Activated naive CD4-positive, alpha-beta T cell treated with anti-CD3 and anti-CD28 coated beads, Interleukin-2, amount 10 ng/mL, durations not matched to agents 7 days and 5 days (primary cell): ENCODE measurements around the gene OR51D1.

Experiments
- CTCF ChIA-PET: fragments of 350-600 bp; sonication (Branson Sonifier 250); formaldehyde crosslinking; loops from one replicate; lab custom pipeline; 2021; ENCODE audit warnings: antibody characterized with exemption; lab: Charles Lee
- DNase-seq: peaks from one replicate; pipeline ENCODE4 v3.0.0-alpha.2; 2020
- H3K27ac Mint-ChIP-seq: one replicate; pipeline ENCODE4 v1.8.0; 2021; ENCODE audit warnings: mild to moderate bottlenecking, moderate library complexity, mixed read lengths
- H3K27me3 Mint-ChIP-seq: one replicate; pipeline ENCODE4 v1.8.0; 2021; ENCODE audit warnings: mild to moderate bottlenecking, mixed read lengths
- H3K36me3 Mint-ChIP-seq: one replicate; pipeline ENCODE4 v1.8.0; 2021; ENCODE audit warnings: mixed read lengths
- H3K4me1 Mint-ChIP-seq: one replicate; pipeline ENCODE4 v1.8.0; 2021; ENCODE audit warnings: mixed read lengths
- H3K4me3 Mint-ChIP-seq: one replicate; pipeline ENCODE4 v1.8.0; 2021; ENCODE audit warnings: mild to moderate bottlenecking, moderate library complexity, mixed read lengths
- H3K9me3 Mint-ChIP-seq: one replicate; pipeline ENCODE4 v1.8.0; 2021; ENCODE audit warnings: mixed read lengths

OR51D1 gene

GRCh38 chr11:4636136-4636535, 1.1 kb upstream of the OR51D1 start:
- no peaks in the 10 kb centered on the region for H3K27me3 Mint-ChIP-seq
- DNase-seq, result no peak
- no peaks in the 10 kb centered on the region for H3K36me3 Mint-ChIP-seq
- no peaks in the 10 kb centered on the region for H3K9me3 Mint-ChIP-seq
- H3K27ac Mint-ChIP-seq, result no peak overlapping the region
- CTCF ChIA-PET, result interaction anchor here (0.6 to 2.8 kb wide), 11 partner anchors 9 to 1480 kb away, joined by 3 to 34 read pairs (median 4); no protein-coding TSS in a partner anchor
- H3K4me3 Mint-ChIP-seq, result no peak overlapping the region
- H3K4me1 Mint-ChIP-seq, result no peaks in the 10 kb centered on the region

- Mint-ChIP-seq H3K36me3 (no peaks in the 10 kb centered on the region), H3K4me3 (no peak overlapping the region), H3K27ac (no peak overlapping the region), H3K27me3 (no peaks in the 10 kb centered on the region), H3K4me1 (no peaks in the 10 kb centered on the region), H3K9me3 (no peaks in the 10 kb centered on the region)
- CTCF ChIA-PET, result interaction anchor here (0.7 to 2.8 kb wide), 11 partner anchors 9 to 744 kb away, joined by 3 to 34 read pairs (median 3); partner anchors contain the start of gene TRIM68
- no peak for DNase-seq
Observed at GRCh38 chr11:4637662-4638047, 378 bp downstream of the OR51D1 start.

GRCh38 chr11:4639931-4640330, 2.7 kb downstream of the OR51D1 start:
- Mint-ChIP-seq H3K9me3 (no peaks in the 10 kb centered on the region), H3K36me3 (no peaks in the 10 kb centered on the region), H3K27ac (no peak overlapping the region), H3K4me3 (no peak overlapping the region), H3K4me1 (no peaks in the 10 kb centered on the region), H3K27me3 (peaks cover 8% of the 10 kb centered on the region)
- no peak for DNase-seq
- CTCF ChIA-PET, result no interaction called here

DNA sequence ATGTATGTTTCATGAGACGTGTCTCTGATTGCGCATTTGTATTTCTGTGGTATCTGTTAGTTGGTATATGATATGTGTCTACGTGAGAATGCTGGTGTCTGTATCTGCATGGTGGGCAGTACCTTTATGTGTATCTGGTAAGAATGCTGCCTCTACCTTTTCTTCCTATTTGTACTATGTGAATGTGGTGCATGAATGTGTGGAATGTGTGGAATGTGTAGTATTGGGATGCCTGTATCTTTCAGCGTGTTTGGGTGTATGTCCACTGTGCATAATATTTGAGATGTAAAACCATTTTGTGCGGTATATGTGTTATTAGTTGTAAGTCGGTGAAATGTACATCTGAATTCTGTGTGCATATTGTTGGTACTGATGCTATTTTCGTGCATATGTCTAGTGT, 4.2 kb downstream of the OR51D1 start:
- Mint-ChIP-seq H3K27me3 (peaks cover 8% of the 10 kb centered on the region), H3K4me1 (no peaks in the 10 kb centered on the region), H3K27ac (no peak overlapping the region), H3K36me3 (no peaks in the 10 kb centered on the region), H3K9me3 (no peaks in the 10 kb centered on the region), H3K4me3 (no peak overlapping the region)
- CTCF ChIA-PET, result no interaction called here
- DNase-seq, result no peak

- H3K9me3 Mint-ChIP-seq, result no peaks in the 10 kb centered on the region
- no peaks in the 10 kb centered on the region for H3K4me1 Mint-ChIP-seq
- no peak for DNase-seq
- CTCF ChIA-PET, result no interaction called here
- H3K27ac Mint-ChIP-seq, result no peak overlapping the region
- H3K36me3 Mint-ChIP-seq, result no peaks in the 10 kb centered on the region
- peaks cover 8% of the 10 kb centered on the region for H3K27me3 Mint-ChIP-seq
- no peak overlapping the region for H3K4me3 Mint-ChIP-seq
Observed at GRCh38 chr11:4642043-4642442, 4.8 kb downstream of the OR51D1 start.

DNA sequence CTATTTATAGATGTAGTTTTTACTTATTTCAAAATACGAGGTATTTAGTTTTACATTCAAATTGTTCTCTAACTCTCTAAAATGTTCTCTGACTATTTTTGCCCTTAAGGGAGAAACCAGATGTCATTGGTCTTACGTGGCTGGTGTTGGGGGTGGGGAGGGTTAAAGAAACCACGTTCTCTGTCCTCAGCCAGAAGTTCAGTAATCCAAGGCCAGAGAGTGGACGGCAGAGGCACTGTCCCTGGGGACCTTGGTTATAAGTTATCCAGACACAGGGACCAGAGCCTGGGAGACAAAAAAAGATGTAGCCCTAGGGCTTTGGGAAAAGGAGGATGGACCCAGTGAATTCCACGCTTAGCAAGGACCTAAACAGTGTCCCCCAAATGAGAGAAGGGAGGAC, 5.8 kb downstream of the OR51D1 start:
- no peaks in the 10 kb centered on the region for H3K4me1 Mint-ChIP-seq
- H3K36me3 Mint-ChIP-seq, result no peaks in the 10 kb centered on the region
- H3K9me3 Mint-ChIP-seq, result no peaks in the 10 kb centered on the region
- no peak overlapping the region for H3K27ac Mint-ChIP-seq
- no peak for DNase-seq
- CTCF ChIA-PET, result no interaction called here
- H3K4me3 Mint-ChIP-seq, result no peak overlapping the region
- peaks cover 8% of the 10 kb centered on the region for H3K27me3 Mint-ChIP-seq

DNA sequence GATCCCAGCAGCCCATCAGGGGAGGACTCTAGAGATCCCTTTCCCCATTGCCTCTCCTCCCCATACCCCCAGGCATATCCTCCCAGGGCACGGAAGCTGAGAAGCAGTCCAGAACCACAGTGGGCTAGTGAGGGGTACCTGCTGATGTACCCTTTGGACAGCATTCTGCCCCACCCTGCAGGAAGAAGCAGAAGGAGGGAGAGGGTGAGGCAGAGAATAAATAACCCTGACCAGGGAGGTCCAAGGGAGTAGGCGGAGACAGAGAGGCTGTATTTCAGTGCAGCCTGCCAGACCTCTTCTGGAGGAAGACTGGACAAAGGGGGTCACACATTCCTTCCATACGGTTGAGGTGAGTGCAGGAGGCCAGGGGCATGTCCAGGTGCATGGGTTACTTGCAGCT, 6.4 kb downstream of the OR51D1 start, which contains the start of gene OR51E1:
Gene OR51E1, plus strand, starts transcription at position 301 of the 400 bp plus-strand sequence. CDS start 8,545 bp downstream, outside the sequence.
- Mint-ChIP-seq H3K4me1 (no peaks in the 10 kb centered on the region), H3K9me3 (no peaks in the 10 kb centered on the region), H3K4me3 (no peak within 1 kb of the TSS), H3K27me3 (peaks cover 8% of the 10 kb centered on the region), H3K27ac (no peak within 1 kb of the TSS), H3K36me3 (no peaks in the 10 kb centered on the region)
- CTCF ChIA-PET, result no interaction called here
- no peak for DNase-seq

DNA sequence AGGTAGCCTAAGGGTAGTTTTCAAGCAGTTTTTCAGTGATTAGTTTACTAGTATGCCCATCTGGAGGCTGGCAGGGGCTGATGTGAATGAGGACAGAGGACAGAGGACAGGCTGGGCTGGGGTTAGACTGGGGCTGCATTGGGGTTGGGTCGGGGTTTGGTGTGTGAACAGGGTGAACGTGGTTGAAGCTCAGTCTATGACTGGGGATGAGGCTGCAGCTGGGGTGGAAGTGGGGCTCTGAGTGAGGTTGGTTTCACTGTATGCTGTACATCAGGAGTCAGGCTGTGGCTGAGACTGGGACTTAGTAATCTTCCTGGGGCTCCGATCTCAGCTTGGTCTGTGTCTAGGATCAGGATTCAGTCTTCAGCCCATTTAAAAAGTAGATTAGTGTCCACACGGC, 7.0 kb downstream of the OR51D1 start:
- Mint-ChIP-seq H3K9me3 (no peaks in the 10 kb centered on the region), H3K4me1 (no peaks in the 10 kb centered on the region), H3K36me3 (no peaks in the 10 kb centered on the region), H3K27me3 (peaks cover 8% of the 10 kb centered on the region), H3K27ac (no peak overlapping the region), H3K4me3 (no peak overlapping the region)
- DNase-seq, result no peak
- CTCF ChIA-PET, result no interaction called here

GRCh38 chr11:4645974-4646373, 8.7 kb downstream of the OR51D1 start:
- CTCF ChIA-PET, result interaction anchor here (2.6 kb wide), 1 partner anchor 9 kb away, joined by 14 read pairs; the partner anchor contains the start of gene OR51D1
- no peaks in the 10 kb centered on the region for H3K4me1 Mint-ChIP-seq
- H3K4me3 Mint-ChIP-seq, result no peak overlapping the region
- peaks cover 16% of the 10 kb centered on the region for H3K27me3 Mint-ChIP-seq
- H3K9me3 Mint-ChIP-seq, result no peaks in the 10 kb centered on the region
- no peak for DNase-seq
- H3K27ac Mint-ChIP-seq, result no peak overlapping the region
- no peaks in the 10 kb centered on the region for H3K36me3 Mint-ChIP-seq

DNA sequence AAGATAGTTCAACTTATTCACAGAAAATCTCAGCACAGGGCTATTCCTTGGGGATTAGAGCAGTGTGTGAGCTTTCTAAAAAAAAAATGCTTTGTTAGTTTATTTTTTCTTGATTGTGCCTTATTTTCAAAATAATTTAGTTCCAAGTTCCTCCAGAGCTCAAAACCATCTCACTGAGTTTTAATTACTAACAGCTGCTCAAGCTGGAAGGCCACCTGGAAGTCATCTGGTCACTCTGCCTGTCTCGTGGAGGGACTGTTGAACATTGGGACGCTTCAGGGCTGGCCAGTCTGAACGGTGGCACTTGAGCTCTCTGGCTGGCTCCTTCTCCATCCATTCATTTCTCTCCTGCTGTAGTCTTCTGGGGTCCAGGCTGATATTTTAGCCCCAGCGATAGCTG, 10.5 kb downstream of the OR51D1 start:
- H3K9me3 Mint-ChIP-seq, result no peaks in the 10 kb centered on the region
- H3K36me3 Mint-ChIP-seq, result no peaks in the 10 kb centered on the region
- no peak for DNase-seq
- H3K4me3 Mint-ChIP-seq, result no peak overlapping the region
- H3K27me3 Mint-ChIP-seq, result peaks cover 21% of the 10 kb centered on the region
- H3K27ac Mint-ChIP-seq, result no peak overlapping the region
- no peaks in the 10 kb centered on the region for H3K4me1 Mint-ChIP-seq
- CTCF ChIA-PET, result interaction anchor here (2.6 kb wide), 1 partner anchor 11 kb away, joined by 14 read pairs; the partner anchor contains the start of gene OR51D1

- H3K36me3 Mint-ChIP-seq, result no peaks in the 10 kb centered on the region
- CTCF ChIA-PET, result no interaction called here
- H3K9me3 Mint-ChIP-seq, result no peaks in the 10 kb centered on the region
- DNase-seq, result no peak
- no peak overlapping the region for H3K4me3 Mint-ChIP-seq
- H3K27me3 Mint-ChIP-seq, result peaks cover 16% of the 10 kb centered on the region
- peaks cover 2% of the 10 kb centered on the region for H3K4me1 Mint-ChIP-seq
- no peak overlapping the region for H3K27ac Mint-ChIP-seq
Observed at GRCh38 chr11:4654635-4655369, 17.5 kb downstream of the OR51D1 start.

DNA sequence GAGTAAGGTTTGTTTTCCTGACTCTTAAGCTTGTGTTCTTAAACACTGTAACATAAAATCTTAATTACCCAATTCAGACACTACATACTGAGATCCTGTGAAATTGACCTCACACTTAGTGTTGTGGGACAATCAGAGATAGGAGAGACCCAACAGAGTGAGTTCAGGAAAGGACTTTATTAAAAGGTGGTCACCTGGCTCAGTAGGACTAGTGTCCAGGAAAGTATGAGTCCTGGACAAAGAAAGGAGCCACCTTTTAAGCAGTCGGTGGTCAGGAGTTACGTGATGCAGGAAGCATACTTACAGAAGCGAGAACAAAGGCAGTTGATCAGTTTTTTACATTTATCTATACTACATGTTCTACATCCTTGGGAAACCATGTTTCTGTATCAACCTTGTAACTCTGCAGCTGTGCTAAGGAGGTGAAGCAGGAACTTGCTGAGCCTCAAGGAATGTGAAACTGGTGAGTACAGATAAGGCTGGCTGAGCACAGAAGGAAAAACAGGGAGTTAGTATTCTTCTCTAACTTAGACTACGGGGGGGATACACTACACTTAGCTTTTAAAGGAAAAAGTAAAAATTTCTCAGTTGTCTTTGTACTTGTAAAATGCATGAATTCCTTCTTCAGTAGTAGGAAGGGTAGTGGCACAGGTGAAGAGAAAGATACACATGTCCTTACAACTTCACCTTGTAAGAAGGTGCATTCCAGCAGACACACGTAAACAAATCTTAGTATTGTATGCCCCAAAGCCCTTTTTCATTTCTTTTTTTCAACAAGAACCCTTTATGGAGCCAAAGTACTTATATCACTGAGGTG, 21.6 kb downstream of the OR51D1 start:
- Mint-ChIP-seq H3K4me1 (peaks cover 2% of the 10 kb centered on the region), H3K9me3 (no peaks in the 10 kb centered on the region), H3K4me3 (no peak overlapping the region), H3K36me3 (no peaks in the 10 kb centered on the region), H3K27ac (no peak overlapping the region), H3K27me3 (peaks cover 8% of the 10 kb centered on the region)
- CTCF ChIA-PET, result no interaction called here
- DNase-seq, result no peak

- CTCF ChIA-PET, result no interaction called here
- H3K36me3 Mint-ChIP-seq, result no peaks in the 10 kb centered on the region
Observed at GRCh38 chr11:4662876-4663275, 25.6 kb downstream of the OR51D1 start.

GRCh38 chr11:4664183-4664582, 26.9 kb downstream of the OR51D1 start:
- no peak for DNase-seq
- Mint-ChIP-seq H3K9me3 (no peaks in the 10 kb centered on the region), H3K4me3 (no peak overlapping the region), H3K27me3 (peaks cover 3% of the 10 kb centered on the region), H3K4me1 (no peaks in the 10 kb centered on the region), H3K36me3 (no peaks in the 10 kb centered on the region), H3K27ac (no peak overlapping the region)
- CTCF ChIA-PET, result no interaction called here

More at GRCh38 chr11:4662876-4663275, 25.6 kb downstream of the OR51D1 start:
- H3K9me3 Mint-ChIP-seq, result no peaks in the 10 kb centered on the region
- H3K4me1 Mint-ChIP-seq, result no peaks in the 10 kb centered on the region
- H3K27me3 Mint-ChIP-seq, result peaks cover 8% of the 10 kb centered on the region
- H3K4me3 Mint-ChIP-seq, result no peak overlapping the region
- no peak overlapping the region for H3K27ac Mint-ChIP-seq
- DNase-seq, result no peak
